AG09319 (cell line): ENCODE data around the gene TPRA1.

Experiments used
- DNase-seq: peaks from one replicate; pipeline ENCODE4 v3.0.0-alpha.2; 2010; ENCODE audit warnings: low read depth; ENCODE audit errors: extremely low read depth
- CTCF ChIP-seq: IDR thresholded peaks from 2 replicates; pipeline ENCODE4 v1.5.1; 2011; ENCODE audit warnings: low read depth, mild to moderate bottlenecking, inconsistent platforms, low read length, moderate library complexity

The TPRA1 gene

GRCh38 chr3:127590593-127591465 is at the start of gene TPRA1:
Gene TPRA1, minus strand, starts transcription at chr3:127590733. Its CDS starts 10,587 bp downstream, at chr3:127580146.
- peak; percentile 13 for TF ChIP-seq CTCF
- peak; percentile 93 for DNase-seq

- TF ChIP-seq CTCF, result no peak
Measured at GRCh38 chr3:127640042-127640355, 49.5 kb upstream of the TPRA1 start.

DNA sequence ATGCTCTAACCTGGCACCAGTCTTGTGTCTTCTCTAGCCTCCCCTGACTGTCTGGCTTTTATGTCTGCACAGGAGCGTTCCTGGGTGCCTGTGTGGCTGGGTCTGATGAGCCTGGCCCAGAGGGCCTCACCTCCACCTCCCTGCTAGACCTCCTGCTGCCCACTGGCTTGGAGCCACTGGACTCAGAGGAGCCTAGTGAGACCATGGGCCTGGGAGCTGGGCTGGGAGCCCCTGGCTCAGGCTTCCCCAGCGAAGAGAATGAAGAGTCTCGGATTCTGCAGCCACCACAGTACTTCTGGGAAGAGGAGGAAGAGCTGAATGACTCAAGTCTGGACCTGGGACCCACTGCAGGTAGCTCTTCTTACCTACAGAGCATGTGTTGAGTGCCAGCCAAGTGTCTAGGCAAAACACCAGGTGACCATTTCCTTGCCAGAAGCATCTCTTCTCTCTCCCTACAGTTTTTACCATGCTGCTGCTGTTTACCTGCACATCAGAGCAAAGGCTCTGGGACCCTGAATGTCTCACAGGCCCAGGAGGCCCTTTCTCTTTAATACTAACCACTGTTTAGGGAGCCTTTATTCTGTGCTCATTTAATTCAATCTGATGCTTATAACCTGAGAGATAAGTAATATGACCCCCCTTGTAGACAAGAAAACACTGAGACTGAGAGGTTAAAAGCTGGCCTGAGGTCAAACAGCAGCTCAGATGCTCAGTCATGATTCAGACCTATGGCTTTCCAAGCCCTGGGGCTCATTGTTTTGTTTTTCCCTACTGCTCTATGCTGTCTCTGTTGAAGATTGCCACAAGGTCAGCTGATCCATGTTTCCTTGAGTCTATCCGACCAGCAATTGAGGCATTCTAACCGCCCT is 48.9 kb upstream of the TPRA1 start:
- TF ChIP-seq CTCF, result no peak
- DNase-seq, result no peak

More at GRCh38 chr3:127640042-127640355, 49.5 kb upstream of the TPRA1 start:
- DNase-seq, result no peak

DNA sequence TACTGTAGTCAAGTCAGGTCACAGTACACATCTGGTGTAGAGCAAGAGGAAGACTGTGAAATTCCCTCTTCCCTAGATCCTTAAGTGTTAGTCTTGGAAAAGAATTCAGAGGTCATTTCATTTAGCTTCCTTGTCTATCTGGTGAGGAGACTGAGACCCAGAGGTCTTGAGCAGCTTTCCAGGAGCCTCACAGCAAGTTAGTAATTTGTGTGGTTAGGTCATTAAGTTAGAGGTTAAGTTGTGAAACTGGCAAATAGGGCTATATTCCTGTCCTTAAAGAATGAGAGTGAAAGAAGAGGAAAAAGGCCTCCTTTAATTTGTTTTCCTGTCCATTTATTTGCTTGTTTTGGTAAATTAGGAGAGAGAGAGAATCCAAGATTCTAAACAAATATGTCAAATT is 47.4 kb upstream of the TPRA1 start:
- no peak for TF ChIP-seq CTCF
- DNase-seq, result no peak

- no peak for DNase-seq
- no peak for TF ChIP-seq CTCF
Measured at GRCh38 chr3:127637546-127637945, 47.0 kb upstream of the TPRA1 start.

DNA sequence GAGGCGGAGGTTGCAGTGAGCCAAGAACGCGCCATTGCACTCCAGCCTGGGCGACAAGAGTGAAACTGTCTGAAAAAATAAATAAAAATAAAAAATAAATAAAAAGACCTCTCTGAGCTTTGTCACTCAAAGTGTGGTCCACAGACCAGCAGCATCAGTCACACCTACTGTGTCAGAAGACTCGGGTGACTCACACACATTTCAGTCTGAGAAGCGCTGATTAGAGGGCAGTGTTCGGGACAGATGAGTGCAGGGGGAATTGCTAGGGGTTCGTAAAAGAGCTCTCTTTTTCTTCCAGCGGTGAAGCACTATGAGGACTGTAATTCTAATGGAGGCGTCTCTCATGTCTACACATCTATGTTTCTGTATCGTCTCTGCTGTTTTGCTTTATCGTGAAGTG is 44.1 kb upstream of the TPRA1 start:
- TF ChIP-seq CTCF, result no peak
- DNase-seq, result no peak
